H9 (cell line): ENCODE measurements around the gene CCDC63. TPM values are rescaled to one million over a fixed set of nuclear protein-coding genes. Genes with fewer than 3 reads are reported as not detected.

ENCODE experiments used
- DNase-seq: peaks from one replicate; pipeline ENCODE4 v3.0.0-alpha.2; 2017
- H2AFZ ChIP-seq: one replicate; pipeline ENCODE4 v1.6.1; 2013; ENCODE audit warnings: mild to moderate bottlenecking, low read length, control low read depth, moderate library complexity
- H2AK5ac ChIP-seq: 2 replicates; pipeline ENCODE4 v1.6.1; 2013; ENCODE audit warnings: low read length, control low read depth, mixed read lengths; ENCODE audit not compliant: insufficient read length
- H2BK120ac ChIP-seq: one replicate; pipeline ENCODE4 v1.6.1; 2013; ENCODE audit warnings: low read depth, mild to moderate bottlenecking, low read length, control low read depth, inconsistent platforms; ENCODE audit not compliant: poor library complexity, severe bottlenecking
- H2BK12ac ChIP-seq: 2 replicates; pipeline ENCODE4 v1.6.1; 2013; ENCODE audit warnings: low read length, control low read depth, mixed read lengths, low read depth; ENCODE audit not compliant: insufficient read length
- H2BK15ac ChIP-seq: 2 replicates; pipeline ENCODE4 v1.6.1; 2013; ENCODE audit warnings: low read depth, low read length, control low read depth
- H2BK20ac ChIP-seq: one replicate; pipeline ENCODE4 v1.6.1; 2013; ENCODE audit warnings: low read depth, mild to moderate bottlenecking, low read length, control low read depth, inconsistent platforms; ENCODE audit not compliant: poor library complexity, severe bottlenecking
- H2BK5ac ChIP-seq: 2 replicates; pipeline ENCODE4 v1.6.1; 2013; ENCODE audit warnings: low read length, control low read depth, mixed read lengths; ENCODE audit not compliant: insufficient read length
- H3K14ac ChIP-seq: 2 replicates; pipeline ENCODE4 v1.6.1; 2013; ENCODE audit warnings: low read length, control low read depth; ENCODE audit not compliant: insufficient read depth
- H3K18ac ChIP-seq: 2 replicates; pipeline ENCODE4 v1.6.1; 2013; ENCODE audit warnings: low read depth, mild to moderate bottlenecking, mixed read lengths, low read length, control low read depth; ENCODE audit not compliant: insufficient read length
- H3K23ac ChIP-seq: 2 replicates; pipeline ENCODE4 v1.6.1; 2013; ENCODE audit warnings: low read length, control low read depth, mixed read lengths, low read depth; ENCODE audit not compliant: insufficient read length
- H3K23me2 ChIP-seq: 2 replicates; pipeline ENCODE4 v1.6.1; 2013; ENCODE audit warnings: low read depth, mild to moderate bottlenecking, mixed read lengths, low read length, control low read depth; ENCODE audit not compliant: insufficient read length, poor library complexity, severe bottlenecking
- H3K27ac ChIP-seq: 2 replicates; pipeline ENCODE4 v1.5.1; 2013; ENCODE audit warnings: low read length, control low read depth, mixed read lengths, low read depth; ENCODE audit not compliant: insufficient read length
- H3K27me3 ChIP-seq: 2 replicates; pipeline ENCODE4 v1.6.1; 2013; ENCODE audit warnings: low read length, control low read depth, inconsistent platforms; ENCODE audit not compliant: insufficient read depth
- H3K4ac ChIP-seq: 2 replicates; pipeline ENCODE4 v1.6.1; 2013; ENCODE audit warnings: low read depth, mild to moderate bottlenecking, control low read depth, inconsistent platforms, low read length, moderate library complexity
- H3K4me1 ChIP-seq: 2 replicates; pipeline ENCODE4 v1.6.1; 2013; ENCODE audit warnings: low read length, control low read depth, inconsistent platforms; ENCODE audit not compliant: insufficient read depth
- H3K4me2 ChIP-seq: 2 replicates; pipeline ENCODE4 v1.6.1; 2013; ENCODE audit warnings: low read length, control low read depth, mixed read lengths; ENCODE audit not compliant: insufficient read length, insufficient read depth
- H3K56ac ChIP-seq: 2 replicates; pipeline ENCODE4 v1.6.1; 2013; ENCODE audit warnings: low read depth, mild to moderate bottlenecking, mixed read lengths, low read length, control low read depth; ENCODE audit not compliant: insufficient read length
- H3K79me1 ChIP-seq: 2 replicates; pipeline ENCODE4 v1.6.1; 2013; ENCODE audit warnings: low read depth, mild to moderate bottlenecking, moderate library complexity, low read length, control low read depth, inconsistent platforms; ENCODE audit not compliant: insufficient read depth, poor library complexity, severe bottlenecking
- H3K79me2 ChIP-seq: 2 replicates; pipeline ENCODE4 v1.6.1; 2013; ENCODE audit warnings: low read length, control low read depth, inconsistent platforms; ENCODE audit not compliant: insufficient read depth
- H3K9ac ChIP-seq: 2 replicates; pipeline ENCODE4 v1.6.1; 2013; ENCODE audit warnings: low read length, control low read depth, mixed read lengths; ENCODE audit not compliant: insufficient read length; ENCODE audit errors: extremely low read depth
- H3K9me3 ChIP-seq: one replicate; pipeline ENCODE4 v1.6.1; 2013; ENCODE audit warnings: low read depth, low read length, inconsistent platforms; ENCODE audit not compliant: control insufficient read depth
- H3T11ph ChIP-seq: one replicate; pipeline ENCODE4 v1.6.1; 2013; ENCODE audit warnings: mild to moderate bottlenecking, low read length, control low read depth, inconsistent platforms
- H4K20me1 ChIP-seq: one replicate; pipeline ENCODE4 v1.6.1; 2013; ENCODE audit not compliant: control insufficient read depth, insufficient read length, insufficient read depth
- H4K5ac ChIP-seq: 2 replicates; pipeline ENCODE4 v1.6.1; 2013; ENCODE audit warnings: low read depth, mild to moderate bottlenecking, mixed read lengths, low read length, control low read depth; ENCODE audit not compliant: insufficient read length
- H4K8ac ChIP-seq: replicated peaks from 2 replicates; pipeline ENCODE4 v1.6.1; 2013; ENCODE audit warnings: low read length, control low read depth, mixed read lengths, low read depth; ENCODE audit not compliant: insufficient read length
- H4K91ac ChIP-seq: 2 replicates; pipeline ENCODE4 v1.6.1; 2013; ENCODE audit warnings: low read depth, mild to moderate bottlenecking, moderate library complexity, mixed read lengths, low read length, control low read depth; ENCODE audit not compliant: insufficient read length
- H3K27ac Mint-ChIP-seq, 3 experiments: 2 replicates in 2 of 3; 3 replicates in 1 of 3; pipeline ENCODE4 v1.8.0; 2020 to 2021; ENCODE audit warnings: mixed read lengths in 3 of 3, mild to moderate bottlenecking in 1 of 3, moderate library complexity in 1 of 3
- H3K27me3 Mint-ChIP-seq: 2 replicates; pipeline ENCODE4 v1.8.0; 2021; ENCODE audit warnings: low read depth, mild to moderate bottlenecking, moderate library complexity, mixed read lengths
- H3K36me3 Mint-ChIP-seq, 3 experiments: 2 replicates in 2 of 3; 3 replicates in 1 of 3; pipeline ENCODE4 v1.8.0; 2020 to 2021; ENCODE audit warnings: low read depth in 3 of 3, mixed read lengths in 3 of 3; ENCODE audit not compliant: insufficient read depth in 1 of 3
- H3K4me1 Mint-ChIP-seq, 2 experiments: 2 replicates each; pipeline ENCODE4 v1.8.0; 2020; ENCODE audit warnings: mixed read lengths in 2 of 2
- H3K4me3 Mint-ChIP-seq, 2 experiments: 2 replicates in 1 of 2; 3 replicates in 1 of 2; pipeline ENCODE4 v1.8.0; 2020 to 2021; ENCODE audit warnings: mild to moderate bottlenecking in 2 of 2, mixed read lengths in 2 of 2, moderate library complexity in 1 of 2
- H3K9me3 Mint-ChIP-seq, 2 experiments: 2 replicates in 1 of 2; 3 replicates in 1 of 2; pipeline ENCODE4 v1.8.0; 2020; ENCODE audit warnings: mild to moderate bottlenecking in 2 of 2, mixed read lengths in 2 of 2, moderate library complexity in 1 of 2
- WGBS: extraction: QIAGEN DNeasy Blood & Tissue Kit; methylation state at CpG from one replicate; pipeline ENCODE4 v1.1.7; 2013; ENCODE audit warnings: missing lambda C conversion rate, low lambda C conversion rate, mixed read lengths; ENCODE audit not compliant: insufficient read length; ENCODE audit errors: extremely low coverage; 5-methylcytosine and 5-hydroxymethylcytosine counted together
- total RNA-seq: library from RNA; stranded (reverse); gene quantifications from 2 replicates; pipeline ENCODE4 v1.2.1, GENCODE V29; 2021
- TF ChIP-seq, protein P1 (sequence below): fragments of 200-600 bp; sonication (generic); conservative IDR thresholded peaks from 3 replicates; pipeline ENCODE4 v1.8.0; 2021; ENCODE audit warnings: antibody characterized with exemption, mild to moderate bottlenecking

The CCDC63 gene
- total RNA-seq, 1 experiment from 2014 or later: 0.77 TPM

DNA sequence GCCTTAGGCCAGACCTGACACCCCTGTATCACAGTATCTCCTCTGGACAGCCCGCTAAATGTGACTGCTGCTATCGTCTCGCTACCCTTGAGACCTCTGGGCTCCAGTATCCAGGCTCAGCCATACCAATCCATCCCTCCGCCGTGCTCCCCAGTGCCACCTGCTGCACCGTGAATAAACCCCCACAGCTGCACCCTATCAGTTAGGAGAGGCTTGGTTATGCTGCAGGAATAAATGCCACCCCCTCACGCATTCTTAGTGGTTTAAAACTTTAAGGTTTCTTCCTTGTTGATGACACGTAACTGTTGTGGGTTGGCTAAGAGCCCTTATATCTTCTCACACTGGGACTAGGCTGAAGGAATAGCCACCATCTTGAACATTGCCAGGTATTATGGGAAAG, 12.1 kb downstream of the CCDC63 start:
- no peaks in the 10 kb centered on the region for H3K23me2 ChIP-seq
- H3K79me2 ChIP-seq: no peaks in the 10 kb centered on the region
- H4K91ac ChIP-seq: no peak overlapping the region
- no peak overlapping the region for H4K8ac ChIP-seq
- no peak overlapping the region for H3K14ac ChIP-seq
- Mint-ChIP-seq H3K36me3 (no peaks in the 10 kb centered on the region; a peak in 1 of 7 replicates), H3K4me1 (peaks cover 47 to 62% of the 10 kb centered on the region in 2 experiments), H3K4me3 (no peak overlapping the region), H3K27ac (peak overlapping the region in 1 of 3 experiments; percentile 19; a peak in 1 of 7 replicates), H3K27me3 (no peaks in the 10 kb centered on the region; the same call in 1 of the 2 replicates), H3K9me3 (no peaks in the 10 kb centered on the region)
- no peak overlapping the region for H2AFZ ChIP-seq
- TF ChIP-seq, protein P1, sequence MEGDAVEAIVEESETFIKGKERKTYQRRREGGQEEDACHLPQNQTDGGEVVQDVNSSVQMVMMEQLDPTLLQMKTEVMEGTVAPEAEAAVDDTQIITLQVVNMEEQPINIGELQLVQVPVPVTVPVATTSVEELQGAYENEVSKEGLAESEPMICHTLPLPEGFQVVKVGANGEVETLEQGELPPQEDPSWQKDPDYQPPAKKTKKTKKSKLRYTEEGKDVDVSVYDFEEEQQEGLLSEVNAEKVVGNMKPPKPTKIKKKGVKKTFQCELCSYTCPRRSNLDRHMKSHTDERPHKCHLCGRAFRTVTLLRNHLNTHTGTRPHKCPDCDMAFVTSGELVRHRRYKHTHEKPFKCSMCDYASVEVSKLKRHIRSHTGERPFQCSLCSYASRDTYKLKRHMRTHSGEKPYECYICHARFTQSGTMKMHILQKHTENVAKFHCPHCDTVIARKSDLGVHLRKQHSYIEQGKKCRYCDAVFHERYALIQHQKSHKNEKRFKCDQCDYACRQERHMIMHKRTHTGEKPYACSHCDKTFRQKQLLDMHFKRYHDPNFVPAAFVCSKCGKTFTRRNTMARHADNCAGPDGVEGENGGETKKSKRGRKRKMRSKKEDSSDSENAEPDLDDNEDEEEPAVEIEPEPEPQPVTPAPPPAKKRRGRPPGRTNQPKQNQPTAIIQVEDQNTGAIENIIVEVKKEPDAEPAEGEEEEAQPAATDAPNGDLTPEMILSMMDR: 0 out of 3 replicates have a peak, but pooled peaks have one; percentile 26
- H2BK20ac ChIP-seq: no peak overlapping the region
- no CpG with 5 or more reads among the region's 8 CpGs for WGBS
- no peak for DNase-seq
- H3K9ac ChIP-seq: no peak overlapping the region
- no peak overlapping the region for H3K27ac ChIP-seq
- no peak overlapping the region for H2AK5ac ChIP-seq
- H3T11ph ChIP-seq: no peak overlapping the region
- no peak overlapping the region for H3K18ac ChIP-seq
- no peaks in the 10 kb centered on the region for H4K20me1 ChIP-seq
- H2BK15ac ChIP-seq: no peak overlapping the region
- no peak overlapping the region for H2BK12ac ChIP-seq
- no peaks in the 10 kb centered on the region for H3K9me3 ChIP-seq
- no peak overlapping the region for H2BK5ac ChIP-seq
- H3K79me1 ChIP-seq: no peaks in the 10 kb centered on the region
- H4K5ac ChIP-seq: no peak overlapping the region
- no peaks in the 10 kb centered on the region for H3K27me3 ChIP-seq
- H3K23ac ChIP-seq: no peak overlapping the region
- no peak overlapping the region for H3K4me2 ChIP-seq
- H3K4ac ChIP-seq: no peak overlapping the region
- no peak overlapping the region for H3K56ac ChIP-seq
- peaks cover 7% of the 10 kb centered on the region; the same call in 1 of the 2 replicates for H3K4me1 ChIP-seq
- H2BK120ac ChIP-seq: no peak overlapping the region
